BJ (cell line): ENCODE measurements around the gene UBE2L6. TPM values are rescaled to one million over a fixed set of nuclear protein-coding genes. Genes with fewer than 3 reads are reported as not detected.

Experiments
- CTCF ChIA-PET: fragments of 350-600 bp; formaldehyde crosslinking; extraction: SDS; loops from one replicate; lab custom pipeline; 2021; ENCODE audit warnings: antibody characterized with exemption, inconsistent platforms; lab: Yijun Ruan, JAX
- POLR2A ChIA-PET: fragments of 300-600 bp; sonication (Branson Sonifier 250); formaldehyde crosslinking; extraction: SDS; loops from one replicate; lab custom pipeline; 2021; ENCODE audit warnings: antibody characterized with exemption; lab: Charles Lee
- DNase-seq: peaks from one replicate; pipeline ENCODE4 v3.0.0-alpha.2; 2011; ENCODE audit warnings: low read depth
- H3K27me3 ChIP-seq: 2 replicates; pipeline ENCODE4 v1.6.0; 2011; ENCODE audit warnings: low read length; ENCODE audit not compliant: control insufficient read depth, insufficient read depth
- H3K36me3 ChIP-seq: 2 replicates; pipeline ENCODE4 v1.5.1; 2011; ENCODE audit warnings: low read length; ENCODE audit not compliant: control insufficient read depth, insufficient read depth
- H3K4me3 ChIP-seq: 2 replicates; pipeline ENCODE4 v1.5.1; 2011; ENCODE audit warnings: low read depth, mild to moderate bottlenecking, control low read depth, low read length
- polyA minus RNA-seq: library from RNA; depleted of rRNA, polyadenylated mRNA; stranded (reverse); fragments of >200 nt; gene quantifications from 2 replicates; pipeline ENCODE4 v1.2.3, GENCODE V29; 2011; rRNA and poly(A)+ RNA removed
- polyA plus RNA-seq: library from polyadenylated mRNA; depleted of rRNA; stranded (reverse); fragments of >200 nt; gene quantifications from 2 replicates; pipeline ENCODE4 v1.2.3, GENCODE V29; 2011; rRNA removed
- TF ChIP-seq, protein P1 (sequence below): IDR thresholded peaks from 2 replicates; pipeline ENCODE4 v1.5.1; 2011; ENCODE audit warnings: low read depth, mild to moderate bottlenecking, control low read depth, inconsistent platforms, low read length, moderate library complexity; ENCODE audit not compliant: insufficient read depth

Gene UBE2L6
- polyA plus RNA-seq (57.3 and 67.0 TPM in 2 replicates), polyA minus RNA-seq (45.1 and 84.0 TPM in 2 replicates)

GRCh38 chr11:57567515-57568329, at the start of gene UBE2L6:
Gene UBE2L6 (minus strand): TSS chr11:57567672. CDS start chr11:57567611, 61 bp downstream.
- CTCF ChIA-PET = interaction anchor here (0.6 to 8.8 kb wide), 39 partner anchors 10 to 1001 kb away, joined by 3 to 285 read pairs (median 5); partner anchors contain the start of genes SERPING1, SLC43A1, SLC43A3 and YPEL4
- Histone ChIP-seq H3K36me3 (no peaks in the 10 kb centered on the region), H3K27me3 (no peaks in the 10 kb centered on the region), H3K4me3 (peak within 1 kb of the TSS; percentile 83)
- POLR2A ChIA-PET = interaction anchor here (1.4 kb wide), 1 partner anchor 77 kb away, joined by 5 read pairs; no protein-coding TSS in a partner anchor
- TF ChIP-seq, protein P1, sequence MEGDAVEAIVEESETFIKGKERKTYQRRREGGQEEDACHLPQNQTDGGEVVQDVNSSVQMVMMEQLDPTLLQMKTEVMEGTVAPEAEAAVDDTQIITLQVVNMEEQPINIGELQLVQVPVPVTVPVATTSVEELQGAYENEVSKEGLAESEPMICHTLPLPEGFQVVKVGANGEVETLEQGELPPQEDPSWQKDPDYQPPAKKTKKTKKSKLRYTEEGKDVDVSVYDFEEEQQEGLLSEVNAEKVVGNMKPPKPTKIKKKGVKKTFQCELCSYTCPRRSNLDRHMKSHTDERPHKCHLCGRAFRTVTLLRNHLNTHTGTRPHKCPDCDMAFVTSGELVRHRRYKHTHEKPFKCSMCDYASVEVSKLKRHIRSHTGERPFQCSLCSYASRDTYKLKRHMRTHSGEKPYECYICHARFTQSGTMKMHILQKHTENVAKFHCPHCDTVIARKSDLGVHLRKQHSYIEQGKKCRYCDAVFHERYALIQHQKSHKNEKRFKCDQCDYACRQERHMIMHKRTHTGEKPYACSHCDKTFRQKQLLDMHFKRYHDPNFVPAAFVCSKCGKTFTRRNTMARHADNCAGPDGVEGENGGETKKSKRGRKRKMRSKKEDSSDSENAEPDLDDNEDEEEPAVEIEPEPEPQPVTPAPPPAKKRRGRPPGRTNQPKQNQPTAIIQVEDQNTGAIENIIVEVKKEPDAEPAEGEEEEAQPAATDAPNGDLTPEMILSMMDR = no peak
- DNase-seq = no peak

DNA sequence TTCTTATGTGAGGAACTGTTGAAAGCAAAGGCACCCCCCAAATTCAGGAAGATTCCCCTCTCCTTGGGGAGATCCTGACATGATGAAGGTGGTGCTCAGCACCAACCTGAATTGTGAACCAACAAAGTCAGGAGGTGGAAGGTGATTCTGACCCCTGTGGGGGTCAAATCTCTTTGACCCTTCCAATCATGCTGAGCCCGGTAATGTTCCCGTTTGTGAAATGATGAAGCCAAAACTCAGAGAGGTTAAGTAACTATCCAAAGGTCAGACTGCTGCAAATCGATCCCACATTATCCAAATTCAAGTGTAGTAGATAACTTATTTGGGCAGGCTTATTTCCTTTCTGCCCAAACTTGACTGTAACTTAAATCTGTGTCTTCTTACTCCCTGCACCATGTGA, 49.1 kb upstream of the UBE2L6 start:
- TF ChIP-seq, protein P1 = no peak
- H3K27me3 ChIP-seq = no peaks in the 10 kb centered on the region

GRCh38 chr11:57615308-57615707, 47.8 kb upstream of the UBE2L6 start:
- POLR2A ChIA-PET = no interaction called here
- TF ChIP-seq, protein P1 = no peak
- DNase-seq = no peak
- CTCF ChIA-PET = interaction anchor here (0.7 kb wide), 1 partner anchor 8 kb away, joined by 6 read pairs; no protein-coding TSS in a partner anchor
- no peak overlapping the region for H3K4me3 ChIP-seq
- H3K36me3 ChIP-seq = peaks cover 9% of the 10 kb centered on the region; the same call in 1 of the 2 replicates
- no peaks in the 10 kb centered on the region; the same call in 1 of the 2 replicates for H3K27me3 ChIP-seq

More for the DNA sequence above, 49.1 kb upstream of the UBE2L6 start:
- Histone ChIP-seq H3K4me3 (no peak overlapping the region), H3K36me3 (peaks cover 7% of the 10 kb centered on the region; the same call in 1 of the 2 replicates)
- ChIA-PET CTCF (interaction anchor here (1.7 kb wide), 1 partner anchor 18 kb away, joined by 4 read pairs; no protein-coding TSS in a partner anchor), POLR2A (no interaction called here)
- DNase-seq = no peak

GRCh38 chr11:57614234-57614772, 46.8 kb upstream of the UBE2L6 start:
- H3K4me3 ChIP-seq = no peak overlapping the region
- no peak for DNase-seq
- ChIA-PET CTCF (interaction anchor here (0.7 kb wide), 1 partner anchor 27 kb away, joined by 3 read pairs; no protein-coding TSS in a partner anchor), POLR2A (no interaction called here)
- TF ChIP-seq, protein P1 = no peak
- H3K27me3 ChIP-seq = no peaks in the 10 kb centered on the region; the same call in 1 of the 2 replicates
- H3K36me3 ChIP-seq = peaks cover 9% of the 10 kb centered on the region; the same call in 1 of the 2 replicates

- TF ChIP-seq, protein P1 = no peak
- no peak for DNase-seq
- H3K36me3 ChIP-seq = peaks cover 12% of the 10 kb centered on the region
- ChIA-PET CTCF (no interaction called here), POLR2A (no interaction called here)
- H3K27me3 ChIP-seq = no peaks in the 10 kb centered on the region; the same call in 1 of the 2 replicates
- H3K4me3 ChIP-seq = no peak overlapping the region
Measured at GRCh38 chr11:57610170-57610569, 42.7 kb upstream of the UBE2L6 start.
